ENCODE measurements around the gene CERCAM.
A peak's percentile ranks its signal among the peaks of the same experiment; 100 is the strongest.
"Not testable (repeated sequence)": the region's sequence is repeated elsewhere in the genome, so short reads cannot be mapped to it uniquely, and the experiment has no call there.

The CERCAM gene

DNA sequence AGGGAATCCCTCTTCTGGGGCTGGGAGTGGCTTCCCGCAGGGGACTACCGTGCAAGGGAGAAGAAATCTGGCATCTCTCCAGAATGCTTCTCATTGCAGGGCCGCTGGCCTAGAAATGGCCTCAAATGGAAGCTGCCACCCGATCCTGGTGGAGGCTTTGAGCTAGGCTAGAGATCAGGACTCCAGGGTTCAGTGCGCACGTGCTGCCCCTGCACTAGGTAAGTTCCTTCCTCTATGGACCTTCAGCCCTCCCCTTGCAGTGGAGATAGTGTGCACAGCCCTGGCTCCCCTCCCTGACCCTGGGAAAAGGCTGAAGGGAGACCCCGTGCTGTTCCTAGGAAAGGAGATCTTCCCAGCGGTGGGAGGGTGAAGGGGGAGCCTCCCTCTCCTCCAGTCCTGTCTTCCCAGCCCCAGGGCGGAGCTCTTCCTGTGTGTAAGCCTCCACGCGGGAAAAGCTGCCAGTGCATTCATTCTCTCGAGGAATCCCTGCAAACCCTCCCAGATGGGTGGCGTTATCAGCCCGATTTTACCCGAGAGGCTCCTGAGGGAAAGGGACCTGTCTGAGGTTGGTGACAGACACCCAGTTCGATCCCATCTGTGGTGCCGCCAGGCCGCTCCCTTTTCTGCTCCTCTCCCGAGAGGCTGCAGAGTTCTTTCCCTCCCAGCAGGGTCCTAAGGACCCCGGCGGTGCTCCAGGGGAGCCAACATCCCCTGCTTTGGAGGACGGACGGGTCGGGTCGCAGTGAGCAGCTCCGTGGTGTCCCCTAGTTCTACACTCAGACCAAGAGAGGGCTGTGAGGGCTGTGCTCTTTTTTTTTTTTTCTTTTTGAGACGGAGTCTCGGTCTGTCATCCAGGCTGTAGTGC is 1.4 kb upstream of the CERCAM start:
- no peak for DNase-seq (ENCODE audit: low spot score)

- DNase-seq (ENCODE audit: low spot score): peak; percentile 55
These were observed 502 bp upstream of the CERCAM start for GRCh38 chr9:128420060-128420650.

DNA sequence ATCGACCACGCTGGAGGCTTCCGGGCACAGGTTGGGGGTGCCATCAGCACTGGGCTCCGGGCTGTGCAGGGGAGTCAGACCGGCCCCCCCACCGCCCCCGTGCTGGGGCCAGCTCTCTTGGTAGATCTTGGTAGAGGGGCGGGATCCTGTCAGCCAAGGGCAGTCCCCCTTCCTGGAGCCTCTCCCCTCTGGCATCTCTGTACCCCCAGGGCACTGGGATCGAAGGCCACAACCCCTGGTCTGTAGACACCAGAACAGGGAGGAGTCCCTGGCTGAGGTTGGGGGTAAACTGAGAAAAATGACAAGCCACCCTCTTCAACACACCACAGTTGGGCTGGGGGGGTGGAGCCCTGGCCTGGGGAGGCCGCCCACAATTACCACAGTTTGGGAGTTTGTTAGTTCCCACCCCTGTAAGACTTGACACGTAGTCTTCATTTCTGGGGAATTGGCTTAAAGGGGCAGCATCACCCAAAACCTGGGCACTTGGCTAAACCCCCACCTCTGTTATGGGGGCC is 882 bp downstream of the CERCAM start:
- DNase-seq (ENCODE audit: low spot score): no peak

- DNase-seq (ENCODE audit: low spot score): not testable (repeated sequence)
These were observed 1.5 kb downstream of the CERCAM start for GRCh38 chr9:128422022-128422782.

GRCh38 chr9:128422783-128423150 is 2.1 kb downstream of the CERCAM start:
- DNase-seq (ENCODE audit: low spot score): no peak

- DNase-seq (ENCODE audit: low spot score): not testable (repeated sequence)
These were observed 2.7 kb downstream of the CERCAM start for GRCh38 chr9:128423356-128423755.

DNA sequence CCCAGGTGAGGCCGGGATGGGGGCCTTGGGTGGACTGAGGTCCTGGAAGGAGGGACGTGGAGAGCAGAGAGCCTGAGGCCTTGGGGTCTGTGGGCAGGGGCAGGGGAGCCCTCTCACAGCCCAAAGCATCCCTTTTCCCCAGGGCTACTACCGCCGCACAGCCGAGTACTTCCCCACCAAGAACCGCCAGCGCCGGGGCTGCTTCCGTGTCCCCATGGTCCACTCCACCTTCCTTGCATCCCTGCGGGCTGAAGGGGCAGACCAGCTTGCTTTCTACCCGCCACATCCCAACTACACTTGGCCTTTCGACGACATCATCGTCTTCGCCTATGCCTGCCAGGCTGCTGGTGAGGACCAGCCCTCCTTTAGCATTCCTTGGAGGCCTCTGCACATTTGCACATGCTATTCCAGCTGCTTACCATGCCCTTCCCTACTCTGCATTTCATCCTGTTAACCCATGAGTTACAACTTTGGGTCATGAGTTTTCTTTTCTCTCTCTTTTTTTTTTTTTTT is 3.7 kb downstream of the CERCAM start:
- no peak for DNase-seq (ENCODE audit: low spot score)

DNA sequence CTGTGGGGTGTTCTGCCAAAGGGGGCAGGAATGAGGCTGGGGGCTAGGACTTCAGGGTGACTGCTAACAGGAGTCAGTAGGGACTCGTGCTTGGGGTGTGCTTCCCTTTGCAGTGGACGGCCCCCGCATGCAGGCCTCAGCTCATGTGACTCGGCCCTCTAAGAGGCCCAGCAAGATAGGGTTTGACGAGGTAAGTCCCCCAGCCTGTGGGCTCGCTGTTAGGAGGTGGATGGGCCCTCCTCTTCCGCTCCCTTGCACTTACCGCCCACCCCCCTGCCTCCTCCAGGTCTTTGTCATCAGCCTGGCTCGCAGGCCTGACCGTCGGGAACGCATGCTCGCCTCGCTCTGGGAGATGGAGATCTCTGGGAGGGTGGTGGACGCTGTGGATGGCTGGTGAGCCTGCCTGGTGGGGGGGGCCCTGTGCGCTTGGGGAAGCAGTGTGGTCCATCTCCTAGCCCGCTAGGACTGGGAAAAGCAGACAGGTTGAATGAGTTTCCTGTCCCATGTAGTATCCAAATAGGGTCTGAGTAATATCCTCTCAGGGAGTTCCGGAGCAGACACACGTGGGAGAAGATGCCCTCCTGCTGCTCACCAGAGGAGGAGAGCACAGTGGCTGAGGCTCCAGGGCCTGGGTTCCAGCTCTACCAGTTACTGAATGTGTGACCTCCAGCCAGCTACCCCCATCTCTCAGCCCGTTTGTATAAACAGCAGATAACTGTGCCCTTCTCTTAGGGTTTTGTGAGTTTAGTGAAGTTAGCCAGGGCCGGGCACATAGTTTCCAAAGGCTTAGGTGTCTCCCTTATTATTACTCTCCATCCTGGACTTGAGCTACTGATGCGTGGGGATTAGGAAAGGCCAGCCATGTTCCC is 8.2 kb downstream of the CERCAM start:
- peak; percentile 92 for DNase-seq (ENCODE audit: low spot score)

GRCh38 chr9:128429513-128430086 is 8.9 kb downstream of the CERCAM start:
- DNase-seq (ENCODE audit: low spot score): no peak

DNA sequence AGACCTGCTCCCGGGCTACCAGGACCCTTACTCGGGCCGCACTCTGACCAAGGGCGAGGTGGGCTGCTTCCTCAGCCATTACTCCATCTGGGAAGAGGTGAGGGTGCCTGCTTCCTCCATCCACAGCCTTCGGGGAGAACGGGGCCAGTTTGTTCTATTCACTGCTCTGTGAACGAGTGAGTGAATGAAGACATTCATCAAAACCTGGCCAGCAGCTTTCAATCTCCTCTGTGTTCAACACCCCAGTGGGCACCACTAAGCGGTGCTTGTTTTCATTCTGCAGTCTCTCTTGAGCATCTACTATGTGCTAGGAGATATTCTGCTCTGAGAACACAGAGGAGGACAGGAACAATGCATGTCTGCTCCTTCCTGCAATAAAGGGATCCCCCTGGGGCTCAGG is 10.6 kb downstream of the CERCAM start:
- DNase-seq (ENCODE audit: low spot score): no peak

- DNase-seq (ENCODE audit: low spot score): no peak
These were observed 13.7 kb downstream of the CERCAM start for GRCh38 chr9:128434340-128434739.

DNA sequence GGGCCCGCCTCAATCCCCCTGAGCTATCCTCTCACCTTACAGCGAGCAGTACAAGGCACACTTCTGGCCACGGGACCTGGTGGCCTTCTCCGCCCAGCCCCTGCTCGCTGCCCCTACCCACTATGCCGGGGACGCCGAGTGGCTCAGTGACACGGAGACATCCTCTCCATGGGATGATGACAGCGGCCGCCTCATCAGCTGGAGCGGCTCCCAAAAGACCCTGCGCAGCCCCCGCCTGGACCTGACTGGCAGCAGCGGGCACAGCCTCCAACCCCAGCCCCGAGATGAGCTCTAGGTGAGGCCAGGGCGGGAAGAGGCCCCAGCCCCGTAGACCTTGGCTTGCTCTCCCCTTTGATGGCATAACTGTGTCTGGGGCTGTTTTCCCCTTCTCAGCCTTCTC is 15.0 kb downstream of the CERCAM start:
- no peak for DNase-seq (ENCODE audit: low spot score)

- DNase-seq (ENCODE audit: low spot score): peak; percentile 76
These were observed 17.9 kb downstream of the CERCAM start for GRCh38 chr9:128438343-128439109.

DNA sequence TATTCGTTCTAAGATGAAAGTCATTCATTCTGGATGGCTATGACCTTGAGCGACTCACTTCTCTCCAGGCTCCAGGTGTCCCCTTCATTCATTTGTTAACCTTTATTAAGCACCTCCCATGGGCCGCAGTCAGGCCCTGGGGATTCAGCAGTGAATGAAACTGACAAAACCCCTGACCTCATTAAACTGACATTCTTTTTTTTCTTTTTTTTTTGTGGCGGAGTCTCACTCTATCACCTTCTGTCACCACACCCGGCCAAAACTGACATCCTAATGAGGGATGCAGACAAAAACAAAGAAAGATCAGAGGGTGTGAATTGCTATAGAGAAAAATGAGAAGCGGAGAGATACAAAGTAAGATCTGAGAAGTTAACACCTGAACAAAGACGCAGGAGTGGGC is 18.6 kb downstream of the CERCAM start:
- DNase-seq (ENCODE audit: low spot score): no peak

DNA sequence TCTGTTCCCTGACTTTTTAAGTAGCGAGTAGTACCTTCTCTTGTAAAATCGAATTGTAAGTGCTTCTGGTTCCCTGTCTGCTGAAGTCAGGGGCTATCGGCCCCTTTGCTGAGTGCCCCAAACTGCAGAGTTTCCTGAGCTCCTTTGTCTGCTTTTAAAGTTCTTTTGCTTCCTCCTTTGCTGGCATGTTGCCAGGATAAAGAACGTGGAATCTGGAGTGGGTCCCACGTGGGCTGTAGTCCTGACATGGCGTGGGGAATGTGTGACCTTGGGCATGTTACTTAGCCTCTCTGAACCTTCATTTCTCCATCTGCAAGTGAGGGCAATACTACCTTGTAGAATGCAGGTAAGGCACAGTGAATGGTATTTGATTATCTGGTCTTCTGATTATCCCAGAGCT is 21.5 kb downstream of the CERCAM start:
- no peak for DNase-seq (ENCODE audit: low spot score)

GRCh38 chr9:128446505-128446904 is 25.8 kb downstream of the CERCAM start:
- DNase-seq (ENCODE audit: low spot score): not testable (repeated sequence)

DNA sequence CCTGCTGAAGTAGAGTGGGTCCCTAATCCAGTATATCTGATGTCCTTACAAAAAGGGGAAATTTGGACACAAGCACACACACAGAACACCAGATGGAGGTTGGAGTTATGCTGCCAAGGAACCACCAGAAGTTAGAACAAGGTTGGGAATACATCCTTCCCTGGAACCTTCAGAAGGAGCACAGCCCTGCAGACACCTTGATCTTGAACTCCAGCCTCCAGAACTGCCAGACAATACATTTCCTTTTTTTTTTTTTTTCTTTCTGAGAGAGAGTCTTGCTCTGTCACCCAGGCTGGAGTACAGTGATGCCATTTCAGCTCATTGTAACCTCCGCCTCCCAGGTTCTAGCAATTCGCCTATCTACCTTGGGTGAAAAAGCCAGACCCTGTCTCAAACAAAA is 28.1 kb downstream of the CERCAM start:
- no peak for DNase-seq (ENCODE audit: low spot score)

- no peak for DNase-seq (ENCODE audit: low spot score)
These were observed 34.3 kb downstream of the CERCAM start for GRCh38 chr9:128454991-128455390.

DNA sequence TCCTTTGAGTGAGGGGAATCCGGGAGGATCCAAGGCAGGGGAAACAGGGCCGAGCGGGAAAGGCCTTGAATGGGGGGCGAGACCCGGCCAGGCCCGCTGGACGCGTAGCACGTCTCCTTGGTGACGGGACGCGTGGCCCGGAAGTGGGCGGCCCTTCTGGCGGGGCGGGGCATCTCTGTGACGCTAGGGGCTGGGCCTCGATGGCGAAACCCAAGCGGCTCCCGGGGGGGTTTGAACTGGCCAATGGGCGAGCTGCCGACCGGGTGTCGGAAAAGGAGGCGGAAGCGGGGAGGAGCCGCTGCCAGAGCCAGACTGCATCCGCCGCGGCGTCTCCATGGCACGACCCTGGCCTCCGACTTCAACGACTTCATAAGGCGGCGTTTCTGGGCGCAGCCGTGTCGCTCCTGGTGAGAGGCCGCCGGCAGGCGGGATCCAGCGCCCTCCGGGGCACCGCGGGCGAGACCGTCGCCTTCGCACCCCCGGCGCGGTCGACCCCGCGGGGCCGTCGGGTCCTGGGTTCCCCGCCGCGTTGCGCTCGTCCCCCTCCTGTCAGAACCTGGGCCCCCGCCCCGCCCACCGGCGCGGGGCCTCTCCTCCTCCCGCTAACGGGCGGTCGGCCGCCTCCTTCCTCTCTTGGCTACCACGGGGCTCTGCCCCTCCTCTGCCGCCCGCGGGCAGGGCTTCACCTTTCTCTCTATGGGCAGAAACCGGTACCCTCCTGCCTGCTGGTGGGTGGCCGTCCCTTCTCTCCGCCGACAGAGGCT is 35.4 kb downstream of the CERCAM start, which contains the start of gene ODF2:
ODF2 (plus strand) TSS at position 158 of the 764 bp plus-strand sequence; CDS start at position 244, 86 bp downstream.
- DNase-seq (ENCODE audit: low spot score): peak; percentile 94
